Left lung (tissue), 10 donors: ENCODE results near the gene HPS4. TPM values are rescaled to one million over a fixed set of nuclear protein-coding genes. Genes with fewer than 3 reads are reported as not detected.

ENCODE experiments used
- ATAC-seq: fragments of 200-7000 bp; cut with Tn5 transposase; one replicate; pipeline ENCODE4 v1.9.1; 2020; ENCODE audit warnings: moderate library complexity
- DNase-seq, 4 donors: peaks; one replicate each; pipeline ENCODE4 v3.0.0-alpha.2; 2013 to 2020
- H3K27ac ChIP-seq, 2 donors: fragments of 200-600 bp; sonication (generic) in 1 of 2; one replicate each; pipeline versions ENCODE4 v1.5.0 to v1.8.0; 2020 to 2021
- H3K27me3 ChIP-seq, 2 donors: fragments of 200-600 bp; sonication (generic) in 1 of 2; one replicate each; pipeline versions ENCODE4 v1.5.0 to v1.8.0; 2020 to 2021
- H3K36me3 ChIP-seq, 2 donors: fragments of 200-600 bp; sonication (generic) in 1 of 2; one replicate each; pipeline versions ENCODE4 v1.5.0 to v1.8.0; 2020 to 2021
- H3K4me1 ChIP-seq, 2 donors: fragments of 200-600 bp; one replicate each; pipeline ENCODE4 v1.8.0; 2021
- H3K4me3 ChIP-seq, 2 donors: fragments of 200-600 bp; sonication (generic) in 1 of 2; one replicate each; pipeline versions ENCODE4 v1.5.0 to v1.8.0; 2020 to 2021; ENCODE audit warnings: mild to moderate bottlenecking in 1 of 2
- H3K9me3 ChIP-seq, 2 donors: fragments of 200-600 bp; sonication (generic) in 1 of 2; one replicate each; pipeline versions ENCODE4 v1.5.0 to v1.8.0; 2020 to 2021
- intact Hi-C, 2 donors: fragments of 100-400 bp; cut with DNase I; formaldehyde crosslinking; loops; one replicate each; pipeline versions ENCODE4 v1.11.2 to v1.14.2; 2022
- polyA plus RNA-seq, 6 donors: library from polyadenylated mRNA; unstranded; fragments of 120-200 nt; gene quantifications; one replicate each; pipeline ENCODE4 v1.2.1, GENCODE V29; 2013; ENCODE audit not compliant: insufficient read length in 6 of 6
- total RNA-seq, 2 donors: library from RNA; stranded (reverse); fragmentation: NEBNext Ultra II Directional; extraction: Animal tissue kit (Norgen Biotek cat#: 25700); gene quantifications; one replicate each; pipeline ENCODE4 v1.2.1, GENCODE V29; 2021
- TF ChIP-seq, protein P1 (sequence below), 2 donors: fragments of 200-600 bp; sonication (generic) in 1 of 2; IDR thresholded peaks; one replicate each; pipeline versions ENCODE4 v1.5.0 to v1.8.0; 2021; ENCODE audit warnings: antibody characterized with exemption in 2 of 2
- donor health status: DM: no; HTN: yes; CAD: no.
- donor health status: DM: no; HTN: no; CAD: no.

Gene HPS4
- total and polyA plus RNA-seq, 8 donors, result 25.4 to 40.7 (median 34.4) TPM

- intact Hi-C loops, result loop anchor here in 1 of 2 donors (10.0 kb wide), 1 partner anchor 65 kb away; no protein-coding TSS in a partner anchor
- TF ChIP-seq, protein P1, sequence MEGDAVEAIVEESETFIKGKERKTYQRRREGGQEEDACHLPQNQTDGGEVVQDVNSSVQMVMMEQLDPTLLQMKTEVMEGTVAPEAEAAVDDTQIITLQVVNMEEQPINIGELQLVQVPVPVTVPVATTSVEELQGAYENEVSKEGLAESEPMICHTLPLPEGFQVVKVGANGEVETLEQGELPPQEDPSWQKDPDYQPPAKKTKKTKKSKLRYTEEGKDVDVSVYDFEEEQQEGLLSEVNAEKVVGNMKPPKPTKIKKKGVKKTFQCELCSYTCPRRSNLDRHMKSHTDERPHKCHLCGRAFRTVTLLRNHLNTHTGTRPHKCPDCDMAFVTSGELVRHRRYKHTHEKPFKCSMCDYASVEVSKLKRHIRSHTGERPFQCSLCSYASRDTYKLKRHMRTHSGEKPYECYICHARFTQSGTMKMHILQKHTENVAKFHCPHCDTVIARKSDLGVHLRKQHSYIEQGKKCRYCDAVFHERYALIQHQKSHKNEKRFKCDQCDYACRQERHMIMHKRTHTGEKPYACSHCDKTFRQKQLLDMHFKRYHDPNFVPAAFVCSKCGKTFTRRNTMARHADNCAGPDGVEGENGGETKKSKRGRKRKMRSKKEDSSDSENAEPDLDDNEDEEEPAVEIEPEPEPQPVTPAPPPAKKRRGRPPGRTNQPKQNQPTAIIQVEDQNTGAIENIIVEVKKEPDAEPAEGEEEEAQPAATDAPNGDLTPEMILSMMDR (IDR thresholded peaks at IDR 0.05), result no peak
- H3K9me3 ChIP-seq, result no peaks in the 10 kb centered on the region
- H3K27ac ChIP-seq, result no peak overlapping the region
- no peaks in the 10 kb centered on the region for H3K27me3 ChIP-seq
- no peak for ATAC-seq
- no peaks in the 10 kb centered on the region for H3K4me1 ChIP-seq
- no peak overlapping the region for H3K4me3 ChIP-seq
- no peak for DNase-seq
- H3K36me3 ChIP-seq, result peaks cover 0 to 80% of the 10 kb centered on the region in 2 donors
These were observed 23.4 kb downstream of the HPS4 start for GRCh38 chr22:26460202-26460601.

GRCh38 chr22:26457661-26458272 lies 25.8 kb downstream of the HPS4 start:
- TF ChIP-seq, protein P1 (IDR thresholded peaks at IDR 0.05), result no peak
- intact Hi-C loops, result no loop called here
- DNase-seq (no peak), ATAC-seq (no peak)
- Histone ChIP-seq H3K9me3 (no peaks in the 10 kb centered on the region), H3K4me1 (no peaks in the 10 kb centered on the region), H3K36me3 (peaks cover 0 to 71% of the 10 kb centered on the region in 2 donors), H3K27me3 (no peaks in the 10 kb centered on the region), H3K4me3 (no peak overlapping the region), H3K27ac (no peak overlapping the region)

GRCh38 chr22:26453812-26454500 lies 29.6 kb downstream of the HPS4 start:
- Histone ChIP-seq H3K36me3 (peaks cover 0 to 75% of the 10 kb centered on the region in 2 donors), H3K9me3 (no peaks in the 10 kb centered on the region), H3K4me3 (no peak overlapping the region), H3K27me3 (no peaks in the 10 kb centered on the region), H3K4me1 (no peaks in the 10 kb centered on the region), H3K27ac (no peak overlapping the region)
- intact Hi-C loops, result no loop called here
- no peak for ATAC-seq
- TF ChIP-seq, protein P1 (IDR thresholded peaks at IDR 0.05), result no peak
- no peak for DNase-seq

- Histone ChIP-seq H3K4me3 (no peak overlapping the region), H3K9me3 (no peaks in the 10 kb centered on the region), H3K27me3 (no peaks in the 10 kb centered on the region), H3K27ac (no peak overlapping the region), H3K36me3 (peaks cover 0 to 68% of the 10 kb centered on the region in 2 donors), H3K4me1 (no peaks in the 10 kb centered on the region)
- TF ChIP-seq, protein P1 (IDR thresholded peaks at IDR 0.05), result no peak
- ATAC-seq, result no peak
- intact Hi-C loops, result no loop called here
- no peak for DNase-seq
These were observed 30.4 kb downstream of the HPS4 start for GRCh38 chr22:26453216-26453615.

- Histone ChIP-seq H3K4me3 (no peak overlapping the region), H3K36me3 (peaks cover 0 to 60% of the 10 kb centered on the region in 2 donors), H3K27me3 (no peaks in the 10 kb centered on the region), H3K4me1 (no peaks in the 10 kb centered on the region), H3K27ac (no peak overlapping the region), H3K9me3 (no peaks in the 10 kb centered on the region)
- TF ChIP-seq, protein P1 (IDR thresholded peaks at IDR 0.05), result no peak
- DNase-seq, result no peak
- intact Hi-C loops, result no loop called here
- no peak for ATAC-seq
These were observed 31.2 kb downstream of the HPS4 start for GRCh38 chr22:26452236-26453016.
